Stimulated activated CD4-positive, alpha-beta T cell treated with anti-CD3 and anti-CD28 coated beads, Interleukin-2, amount 100 ng/mL, for 4 hours (primary cell): ENCODE measurements around the gene PSMB2.
A peak's percentile ranks its signal among the peaks of the same experiment; 100 is the strongest.
"Not testable (repeated sequence)": the region's sequence is repeated elsewhere in the genome, so short reads cannot be mapped to it uniquely, and the experiment has no call there.

Source experiments
- DNase-seq: peaks from one replicate; pipeline ENCODE4 v3.0.0-alpha.2; 2020; ENCODE audit warnings: low read depth

The PSMB2 gene

GRCh38 chr1:35641233-35641866 is at the start of gene PSMB2:
PSMB2 (minus strand) TSS chr1:35641526; CDS start chr1:35641432, 94 bp downstream.
- peak; percentile 92 for DNase-seq

- no peak for DNase-seq
Observed at GRCh38 chr1:35691080-35691479, 49.8 kb upstream of the PSMB2 start.

DNA sequence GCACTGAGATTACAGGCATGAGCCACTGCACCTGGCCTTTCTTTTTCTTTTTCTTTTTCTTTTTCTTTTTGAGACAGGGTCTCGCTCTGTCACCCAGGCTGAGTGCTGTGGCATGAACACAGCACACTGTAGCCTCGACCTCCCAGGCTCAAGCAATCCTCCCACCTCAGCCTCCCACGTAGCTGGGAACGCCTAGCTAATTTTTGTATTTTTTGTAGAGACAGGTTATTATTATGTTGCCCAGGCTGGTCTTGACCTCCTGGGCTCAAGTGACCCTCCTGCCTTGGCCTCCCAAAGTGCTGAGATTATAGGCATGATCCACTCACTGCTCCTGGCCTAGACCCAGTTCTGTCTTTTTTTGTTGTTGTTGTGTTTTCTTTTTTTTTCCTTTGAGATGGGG is 48.8 kb upstream of the PSMB2 start:
- not testable (repeated sequence) for DNase-seq

DNA sequence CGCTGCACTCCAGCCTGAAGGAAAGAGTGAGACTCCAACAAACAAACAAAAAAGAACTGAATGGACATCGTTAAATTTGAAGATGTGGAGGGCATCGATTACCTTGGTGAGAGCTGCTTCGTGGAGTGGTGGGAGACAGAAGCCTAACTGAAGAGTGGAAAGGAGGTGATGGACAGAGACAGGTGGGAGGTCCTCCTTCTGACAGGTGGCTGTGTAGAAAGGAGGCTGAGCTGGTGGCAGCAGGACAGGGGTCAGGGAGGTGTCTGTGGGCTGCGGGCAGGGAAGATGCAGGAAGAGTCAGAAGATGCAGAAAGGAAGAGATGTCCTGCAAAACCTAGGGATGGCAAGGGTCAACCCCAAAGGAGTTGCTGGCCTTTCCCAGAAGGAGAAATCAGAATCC is 46.8 kb upstream of the PSMB2 start:
- DNase-seq: no peak

DNA sequence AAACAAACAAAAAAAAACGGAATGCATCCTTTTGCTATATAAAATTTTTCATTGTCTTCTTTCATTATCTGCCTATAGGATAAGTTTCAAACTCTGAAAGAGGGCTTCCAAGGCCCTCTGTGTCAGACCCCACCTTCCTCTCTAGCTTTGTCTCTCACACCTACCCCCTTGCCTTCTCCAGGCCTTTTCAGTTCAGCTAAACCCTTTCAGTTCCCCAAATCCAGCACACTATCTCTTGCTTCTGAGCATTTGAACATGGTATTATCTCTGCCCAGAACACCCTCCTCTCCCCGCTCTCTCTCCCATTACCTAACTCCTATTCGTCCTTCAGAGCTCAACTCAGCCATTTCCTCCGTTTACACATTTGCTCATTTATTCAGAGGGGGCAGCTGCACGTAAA is 41.7 kb upstream of the PSMB2 start:
- no peak for DNase-seq

DNA sequence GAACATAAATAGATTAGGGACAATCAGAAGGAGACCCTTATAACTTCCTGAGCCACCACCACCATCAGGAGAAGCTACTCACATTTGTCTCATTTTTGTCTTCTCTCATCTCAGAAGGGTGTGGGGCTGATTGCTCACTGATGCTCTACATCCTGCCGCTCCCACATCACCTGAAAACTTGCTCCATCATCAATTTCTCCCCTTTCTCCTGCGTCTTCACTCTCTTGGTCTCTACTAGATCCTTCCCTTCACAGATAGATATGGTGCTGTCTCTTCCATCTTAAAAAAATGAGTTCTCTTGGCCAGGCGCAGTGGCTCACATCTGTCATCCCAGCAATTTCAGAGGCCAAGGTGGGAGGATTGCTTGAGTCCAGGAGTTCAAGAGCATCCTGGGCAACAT is 38.9 kb upstream of the PSMB2 start:
- DNase-seq: no peak

DNA sequence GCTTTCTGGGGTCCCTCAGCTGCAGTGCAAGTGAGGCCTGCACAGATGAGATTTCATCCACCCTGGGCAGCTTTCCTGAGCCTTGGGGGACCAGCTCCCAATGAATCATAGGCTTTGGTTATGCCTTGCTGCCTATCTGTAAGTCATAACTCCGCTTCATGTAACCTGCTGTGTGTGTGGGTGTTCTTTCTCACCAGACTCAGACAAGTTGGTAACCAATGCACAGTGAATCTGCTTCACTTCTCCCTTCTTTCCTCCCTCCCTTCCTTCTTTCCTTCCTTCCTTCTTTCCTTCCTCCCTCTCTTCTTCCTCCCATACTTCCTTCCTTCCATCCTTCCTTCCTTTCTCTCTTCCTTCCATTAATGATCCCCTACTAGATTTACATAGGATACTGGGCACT is 34.4 kb upstream of the PSMB2 start:
- no peak for DNase-seq

DNA sequence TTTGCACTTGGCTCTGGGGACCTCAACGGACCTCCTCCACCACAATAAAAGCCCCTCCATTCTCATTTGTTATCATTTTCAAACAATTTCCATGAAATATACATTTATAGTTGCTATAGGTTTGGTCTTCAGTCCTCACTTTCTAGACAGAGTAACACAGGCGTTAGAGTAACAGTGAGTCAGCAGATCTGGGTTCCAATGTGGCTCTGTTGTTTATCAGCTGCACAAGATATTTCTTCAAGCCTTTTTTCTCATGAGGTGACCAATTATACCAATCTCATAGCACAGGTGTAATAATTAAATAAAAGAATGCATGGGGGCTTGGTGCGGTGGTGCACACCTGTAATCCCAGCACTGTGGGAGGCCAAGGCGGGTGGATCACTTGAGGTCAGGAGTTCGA is 32.8 kb upstream of the PSMB2 start:
- no peak for DNase-seq

GRCh38 chr1:35672116-35672515 is 30.8 kb upstream of the PSMB2 start:
- DNase-seq: no peak

DNA sequence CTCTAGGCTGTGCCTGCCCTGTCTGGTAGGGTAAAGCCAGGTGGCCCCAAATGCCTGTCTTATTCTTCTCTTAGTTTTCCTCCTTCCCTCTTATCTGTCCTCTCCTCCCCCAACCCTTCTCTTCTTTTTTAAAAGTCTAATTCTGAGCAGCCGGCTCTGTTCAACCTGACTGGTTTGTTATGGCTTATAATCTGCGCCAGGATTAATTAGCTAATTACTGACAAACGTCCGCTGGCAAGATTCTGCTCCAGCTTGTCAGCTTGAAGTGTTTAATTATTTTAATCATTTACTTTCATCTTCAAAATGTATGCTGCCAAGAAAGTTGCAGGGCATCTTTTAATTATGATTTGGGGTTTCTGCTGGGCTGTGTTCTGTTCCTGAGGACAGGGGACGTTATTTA is 27.2 kb upstream of the PSMB2 start:
- no peak for DNase-seq

GRCh38 chr1:35666916-35667315 is 25.6 kb upstream of the PSMB2 start:
- DNase-seq: no peak

DNA sequence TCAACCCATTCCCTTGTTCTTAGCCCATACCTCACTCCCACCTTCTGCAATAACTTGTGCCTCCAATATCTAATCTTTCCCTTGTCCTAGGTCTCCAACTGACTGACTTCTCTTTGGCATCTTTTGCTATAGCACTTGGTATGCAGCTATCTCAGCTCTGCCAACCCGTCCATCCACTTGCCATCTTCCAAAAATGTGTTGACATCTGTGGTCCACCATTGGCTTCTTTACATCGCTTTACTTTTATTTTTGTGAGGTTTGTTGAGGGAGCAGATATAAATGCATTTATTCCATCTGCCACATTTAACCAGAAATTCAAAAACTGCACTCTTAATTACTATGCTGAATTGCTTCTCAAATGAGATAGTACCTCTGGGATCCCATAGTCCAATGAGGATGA is 24.9 kb upstream of the PSMB2 start:
- DNase-seq: no peak

DNA sequence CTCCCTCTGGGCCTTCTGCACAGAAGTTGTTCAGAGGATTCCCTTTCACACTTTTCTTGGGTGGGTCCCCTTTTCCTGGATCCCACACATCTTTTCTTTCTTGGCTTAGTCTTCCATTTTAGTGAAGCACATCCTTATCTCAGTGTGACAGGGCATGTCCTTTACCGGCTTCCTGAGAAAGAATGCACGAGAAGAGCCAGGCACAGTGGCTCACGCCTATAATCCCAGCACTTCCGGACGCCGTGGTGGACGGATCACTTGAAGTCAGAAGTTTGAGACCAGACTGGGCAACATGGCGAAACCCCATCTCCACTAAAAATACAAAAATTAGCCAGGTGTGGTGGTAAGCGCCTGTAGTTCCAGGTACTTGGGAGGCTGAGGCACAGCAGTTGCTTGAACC is 22.1 kb upstream of the PSMB2 start:
- no peak for DNase-seq

- DNase-seq: no peak
Observed at GRCh38 chr1:35661474-35661795, 20.1 kb upstream of the PSMB2 start.

- DNase-seq: no peak
Observed at GRCh38 chr1:35660581-35661473, 19.5 kb upstream of the PSMB2 start.

DNA sequence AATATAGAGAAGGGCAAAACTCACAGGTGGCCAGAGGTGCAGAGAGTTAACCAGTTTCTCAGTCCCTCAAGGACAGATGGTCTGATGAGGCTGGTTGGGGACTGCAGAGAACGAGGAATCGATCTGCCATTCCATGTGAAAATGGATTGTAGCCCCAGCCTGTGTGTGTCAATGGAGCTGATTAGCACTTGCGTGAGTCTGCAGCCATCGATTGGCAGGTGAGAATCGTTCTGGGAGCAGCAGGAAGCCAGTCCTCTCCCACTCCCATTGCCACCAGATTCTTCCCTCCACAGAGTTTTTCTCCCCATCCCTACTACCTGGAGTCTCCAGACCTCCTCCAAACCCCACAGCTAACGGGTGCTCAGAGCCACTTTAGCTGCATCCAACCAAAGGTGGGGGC is 18.3 kb upstream of the PSMB2 start:
- DNase-seq: no peak

GRCh38 chr1:35657851-35658250 is 16.5 kb upstream of the PSMB2 start:
- DNase-seq: no peak

DNA sequence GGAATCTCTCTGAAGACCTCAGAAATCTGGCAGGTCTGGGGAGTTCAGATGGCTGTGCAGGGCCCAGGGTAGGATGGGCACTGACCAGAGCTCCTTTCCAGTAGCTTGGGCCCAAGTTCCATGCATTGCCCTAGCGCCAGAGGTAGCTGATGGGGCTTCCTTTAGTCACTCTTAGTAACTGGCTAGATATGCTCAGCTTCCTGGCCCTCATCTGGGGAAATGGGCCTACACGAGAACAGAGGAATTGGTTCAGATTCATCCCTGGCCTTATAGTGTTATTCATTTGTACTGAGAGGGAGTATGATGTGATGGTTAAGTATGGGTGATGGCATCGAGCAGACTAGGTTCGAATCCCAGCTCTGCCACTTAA is 15.5 kb upstream of the PSMB2 start:
- no peak for DNase-seq

GRCh38 chr1:35656148-35656862 is 15.0 kb upstream of the PSMB2 start:
- no peak for DNase-seq

DNA sequence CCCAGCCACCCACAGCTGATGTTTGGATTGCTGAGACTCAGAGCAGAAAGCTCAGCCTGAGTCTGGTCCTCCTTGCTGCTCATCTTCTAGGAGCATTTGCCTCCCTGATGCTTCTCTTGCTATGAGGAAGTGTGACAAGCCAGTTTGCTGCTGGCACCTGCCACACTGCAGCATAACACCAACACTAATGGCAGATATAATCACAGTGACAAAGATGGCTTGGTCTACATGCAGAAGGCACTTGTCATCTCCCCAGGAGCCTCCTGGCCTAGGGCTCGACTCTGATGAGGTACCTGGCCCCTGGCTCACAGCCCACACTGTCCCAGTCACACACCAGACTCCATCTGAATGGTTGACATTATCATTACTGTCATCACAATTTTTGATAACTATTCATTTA is 13.9 kb upstream of the PSMB2 start:
- DNase-seq: no peak

DNA sequence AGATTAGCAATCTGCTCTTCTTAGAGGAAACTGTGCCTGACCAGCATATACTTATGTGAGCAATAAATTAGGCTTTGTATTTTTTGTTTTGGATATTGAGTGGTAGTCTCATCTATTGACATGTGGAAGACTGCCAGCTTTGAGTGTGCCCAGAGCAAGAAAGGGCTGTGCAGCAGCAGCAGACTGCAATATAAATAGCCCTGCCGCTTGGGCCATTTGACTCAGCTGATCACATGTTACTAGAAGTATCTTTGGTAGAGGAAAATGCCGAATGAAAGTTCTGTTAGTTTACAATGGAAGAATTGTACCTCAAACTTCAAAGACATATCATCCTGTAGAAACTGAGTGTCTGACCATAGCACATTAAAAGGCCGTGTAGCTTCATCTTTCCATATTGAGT is 9.1 kb upstream of the PSMB2 start:
- DNase-seq: no peak

- no peak for DNase-seq
Observed at GRCh38 chr1:35646043-35646442, 4.7 kb upstream of the PSMB2 start.

DNA sequence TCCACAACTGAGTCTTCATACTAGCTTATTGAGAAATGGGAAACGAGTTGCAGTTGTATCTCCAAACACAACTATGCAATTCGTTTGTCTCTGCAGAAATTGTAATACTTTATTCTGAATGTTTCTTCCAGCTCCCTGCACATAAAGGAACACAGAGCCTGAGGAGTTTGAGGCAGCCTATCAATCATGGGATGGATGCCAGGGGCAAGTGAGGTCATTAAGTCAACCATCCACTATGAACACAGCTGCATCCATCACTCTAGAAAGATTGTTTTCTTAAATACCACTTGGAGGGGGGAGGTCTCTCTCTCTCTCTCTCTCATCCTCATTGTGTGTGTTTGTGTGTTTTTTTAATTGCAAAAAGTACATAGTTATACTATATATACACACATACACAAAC is 2.9 kb upstream of the PSMB2 start:
- DNase-seq: no peak
